Heart right ventricle (tissue), 16 donors: ENCODE measurements around the gene KIF26B. TPM values are rescaled to one million over a fixed set of nuclear protein-coding genes. Genes with fewer than 3 reads are reported as not detected.
A peak's percentile ranks its signal among the peaks of the same experiment; 100 is the strongest.

Experiments
- ATAC-seq, 8 donors: fragments of 200-7000 bp; cut with Tn5 transposase; one replicate each; pipeline ENCODE4 v1.9.1; 2020; ENCODE audit warnings: mild to moderate bottlenecking in 8 of 8, moderate library complexity in 8 of 8, moderate number of reproducible peaks in 1 of 8
- DNase-seq, 2 donors: peaks; one replicate each; pipeline ENCODE4 v3.0.0-alpha.2; 2020
- H3K27ac ChIP-seq, 10 donors: fragments of 200-600 bp; sonication (generic) in 2 of 10; one replicate each; pipeline versions ENCODE4 v1.5.0 to v1.8.0; 2020 to 2022; ENCODE audit warnings: mild to moderate bottlenecking in 3 of 10
- H3K27me3 ChIP-seq, 7 donors: fragments of 200-600 bp; one replicate each; pipeline ENCODE4 v1.8.0; 2021 to 2022; ENCODE audit warnings: mild to moderate bottlenecking in 2 of 7
- H3K36me3 ChIP-seq, 9 donors: fragments of 200-600 bp; sonication (generic) in 1 of 9; one replicate each; pipeline versions ENCODE4 v1.5.0 to v1.8.0; 2020 to 2022; ENCODE audit warnings: mild to moderate bottlenecking in 2 of 9
- H3K4me1 ChIP-seq, 9 donors: fragments of 200-600 bp; sonication (generic) in 1 of 9; one replicate each; pipeline versions ENCODE4 v1.5.0 to v1.8.0; 2020 to 2022; ENCODE audit warnings: mild to moderate bottlenecking in 4 of 9
- H3K4me3 ChIP-seq, 10 donors: fragments of 200-600 bp; sonication (generic) in 2 of 10; one replicate each; pipeline versions ENCODE4 v1.5.0 to v1.8.0; 2020 to 2022; ENCODE audit warnings: mild to moderate bottlenecking in 7 of 10, moderate library complexity in 2 of 10
- H3K9me3 ChIP-seq, 11 donors: fragments of 200-600 bp in 10 of 11; sonication (generic) in 2 of 11; one replicate each; pipeline versions ENCODE4 v1.5.0 to v1.8.0; 2013 to 2022; ENCODE audit warnings: mild to moderate bottlenecking in 2 of 11, control low read depth in 1 of 11, moderate library complexity in 1 of 11
- CTCF ChIP-seq, 9 donors: fragments of 200-600 bp; sonication (generic) in 2 of 9; IDR thresholded peaks; one replicate each; pipeline versions ENCODE4 v1.5.0 to v1.8.0; 2021 to 2022; ENCODE audit warnings: antibody characterized with exemption in 9 of 9, mild to moderate bottlenecking in 5 of 9, moderate library complexity in 1 of 9
- WGBS, 2 donors: extraction: QIAGEN DNeasy Blood & Tissue Kit; methylation state at CpG; one replicate each; pipeline ENCODE4 v1.1.7; 2013; ENCODE audit warnings: inconsistent platforms in 1 of 2; 5-methylcytosine and 5-hydroxymethylcytosine counted together
- intact Hi-C, 10 donors: fragments of 100-400 bp; cut with DNase I; formaldehyde crosslinking; loops; one replicate each; pipeline versions ENCODE4 v1.11.1 to v1.14.2; 2022
- polyA plus RNA-seq, 2 donors: library from polyadenylated mRNA; stranded (reverse); fragments of 200-250 nt; gene quantifications; one replicate each; pipeline ENCODE4 v1.2.3, GENCODE V29; 2013
- total RNA-seq, 10 donors: library from RNA; stranded (reverse); fragmentation: NEBNext Ultra II Directional in 3 of 10; extraction: Animal tissue kit (Norgen Biotek cat#: 25700) in 3 of 10; gene quantifications; one replicate each; pipeline versions ENCODE4 v1.2.1 to v1.2.4, GENCODE V29; 2021 to 2023
- donor health status: Arrhythmogenic right ventricular cardiomyopathy.
- donor health status: ischemic (EF 13 %, LVEDD 7.1; RV severe dilation, severe dysfunction).
- donor health status: healthy with polysubstance abuse.
- donor health status: DM: no; HTN: yes; CAD: no.
- donor health status: DM: no; HTN: no; CAD: no.
- donor health status: ischemic (EF 25% LVEDD 6.9; RV normal size, moderate dysfunction).
- donor health status: ischemic (EF 25% LVEDD 5.7; RV mildly dilated, moderate dysfunction).
- donor health status: healthy.
- donor health status: DM: yes; HTN: yes; CAD: no.
- donor health status: Ischemic cardiomyopathy.
- donor health status: ischemic (EF 35%, LVEDD 5.7; RV mildly dilated, moderate dysfunction).
- donor health status: nonischemic (EF 11% LVEDD 7.7; RV severe dilation, severe dysfunction).
- donor health status: DM: yes; HTN: yes; CAD: no.
- donor health status: PGD.
- donor health status: ischemic (EF 29% LVEDD 5.4; RV normal size, mild dysfunction).
- donor health status: nonischemic (EF 23%, LVEDD 6.1; RV moderate dilation, normal function).

The KIF26B gene
- total and polyA plus RNA-seq, 12 donors: 0.66 to 8.8 (median 2.8) TPM

DNA sequence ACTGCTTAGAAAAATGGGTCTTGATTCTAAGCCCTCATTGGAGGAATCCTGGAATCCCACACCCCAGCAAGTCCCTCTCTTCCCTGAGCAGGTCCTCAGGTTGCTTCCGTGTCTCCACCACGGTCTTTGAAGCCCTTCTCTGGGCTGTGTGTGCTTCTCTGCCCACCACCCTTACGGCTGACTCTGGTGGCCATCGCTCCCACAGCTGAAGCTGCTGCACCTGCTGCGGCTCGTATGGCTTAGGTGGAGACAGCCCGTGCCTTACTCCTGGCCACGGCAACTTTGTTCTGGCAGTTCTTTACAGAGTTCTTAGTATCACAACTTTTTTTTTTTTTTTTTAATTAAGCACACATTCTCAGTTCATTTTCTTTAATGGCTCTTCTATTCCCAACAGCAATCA, 10.9 kb upstream of the KIF26B start:
- peaks cover 0 to 15% (median 0%) of the 10 kb centered on the region in 7 donors for H3K27me3 ChIP-seq
- H3K36me3 ChIP-seq: no peaks in the 10 kb centered on the region
- intact Hi-C loops: no loop called here
- H3K27ac ChIP-seq: no peak overlapping the region
- ATAC-seq (no peak), DNase-seq (no peak)
- 86 to 90% methylated on average over 8 of the region's 8 CpGs for WGBS, 2 donors
- no peak overlapping the region for H3K4me3 ChIP-seq
- H3K9me3 ChIP-seq: no peaks in the 10 kb centered on the region
- H3K4me1 ChIP-seq: no peaks in the 10 kb centered on the region
- TF ChIP-seq CTCF (IDR thresholded peaks at IDR 0.05): no peak

- 87 to 89% methylated on average over 3 of the region's 3 CpGs for WGBS, 2 donors
- H3K36me3 ChIP-seq: no peaks in the 10 kb centered on the region
- no peak overlapping the region for H3K4me3 ChIP-seq
- ATAC-seq (no peak), DNase-seq (no peak)
- H3K27ac ChIP-seq: no peak overlapping the region
- peaks cover 0 to 4% (median under 1%) of the 10 kb centered on the region in 9 donors for H3K4me1 ChIP-seq
- intact Hi-C loops: no loop called here
- no peaks in the 10 kb centered on the region for H3K9me3 ChIP-seq
- peaks cover 0 to 44% (median 27%) of the 10 kb centered on the region in 7 donors for H3K27me3 ChIP-seq
- TF ChIP-seq CTCF (IDR thresholded peaks at IDR 0.05): no peak
Measured at GRCh38 chr1:245148069-245148468, 6.7 kb upstream of the KIF26B start.

DNA sequence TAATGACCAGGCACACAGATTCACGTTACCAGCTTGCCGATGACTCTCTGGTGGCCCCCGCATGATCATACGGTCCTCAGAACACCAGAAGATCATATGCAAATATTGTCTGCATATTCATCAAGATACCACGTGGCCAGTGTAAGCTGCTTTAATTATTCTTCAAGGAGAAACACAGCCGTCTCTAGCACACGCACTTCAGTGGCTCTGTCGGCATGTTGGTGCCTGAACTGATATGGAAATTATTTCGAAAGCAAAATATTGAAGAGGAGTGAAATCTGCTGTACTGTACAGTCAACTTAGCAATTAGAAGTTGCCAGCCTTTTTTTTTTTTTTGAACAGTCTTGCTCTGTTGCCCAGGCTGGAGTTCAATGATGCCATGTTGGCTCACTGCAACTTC, 5.9 kb upstream of the KIF26B start:
- intact Hi-C loops: no loop called here
- Histone ChIP-seq H3K9me3 (no peaks in the 10 kb centered on the region), H3K27ac (no peak overlapping the region), H3K27me3 (peaks cover 0 to 52% (median 31%) of the 10 kb centered on the region in 7 donors), H3K36me3 (no peaks in the 10 kb centered on the region), H3K4me3 (no peak overlapping the region), H3K4me1 (peaks cover 3 to 12% (median 9%) of the 10 kb centered on the region in 9 donors)
- no peak for DNase-seq
- no peak for TF ChIP-seq CTCF (IDR thresholded peaks at IDR 0.05)
- 75 to 88% methylated on average over 9 of the region's 9 CpGs for WGBS, 2 donors
- ATAC-seq: no peak

DNA sequence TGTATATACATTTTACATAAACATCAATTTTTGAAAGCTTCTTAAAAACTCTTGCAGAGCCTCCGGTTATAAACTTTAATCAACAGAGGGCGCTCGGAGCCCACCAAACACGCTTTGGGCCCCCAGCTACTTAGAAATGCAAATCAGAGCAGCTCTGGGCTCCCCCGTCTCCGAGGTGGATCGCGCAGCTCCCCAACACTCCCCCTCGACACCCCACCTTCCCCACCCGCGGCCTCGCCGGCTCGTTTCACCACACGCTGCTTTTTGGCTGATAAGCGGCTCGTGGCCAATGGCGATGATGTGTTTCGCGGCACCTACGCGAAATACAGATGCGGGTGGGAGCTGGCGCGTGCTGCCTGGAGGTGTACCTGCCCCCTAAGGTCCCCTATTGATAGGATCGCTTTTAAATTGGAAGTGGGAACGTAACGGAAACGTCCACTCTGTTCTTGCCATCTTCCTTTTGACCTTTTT, 1.7 kb upstream of the KIF26B start:
- peaks cover 18 to 46% (median 37%) of the 10 kb centered on the region in 9 donors for H3K4me1 ChIP-seq
- TF ChIP-seq CTCF (IDR thresholded peaks at IDR 0.05): peak; percentile 36 to 86 (median 80)
- peaks cover 0 to 87% (median 70%) of the 10 kb centered on the region in 7 donors for H3K27me3 ChIP-seq
- ATAC-seq (peak in 6 of 8 donors; percentile 23 to 63 (median 54)), DNase-seq (peak; percentile 34 to 41)
- no peaks in the 10 kb centered on the region for H3K36me3 ChIP-seq
- intact Hi-C loops: loop anchor here (1.0 to 10.0 kb wide), 12 partner anchors 182 to 1342 kb away; no protein-coding TSS in a partner anchor
- H3K4me3 ChIP-seq: peak overlapping the region; percentile 16 to 68 (median 64)
- WGBS, 2 donors: 1% methylated on average over 29 of the region's 29 CpGs
- no peaks in the 10 kb centered on the region for H3K9me3 ChIP-seq
- peak overlapping the region in 1 of 10 donors; percentile 64 for H3K27ac ChIP-seq
